MV-4-11 (cell line): ENCODE results near the gene PTPN4.

Source experiments
- DNase-seq: peaks from one replicate; lab custom pipeline; 2025; lab: John Stamatoyannopoulos, UW

The PTPN4 gene

GRCh38 chr2:119808516-119809147, 48.9 kb downstream of the PTPN4 start:
- no peak for DNase-seq

DNA sequence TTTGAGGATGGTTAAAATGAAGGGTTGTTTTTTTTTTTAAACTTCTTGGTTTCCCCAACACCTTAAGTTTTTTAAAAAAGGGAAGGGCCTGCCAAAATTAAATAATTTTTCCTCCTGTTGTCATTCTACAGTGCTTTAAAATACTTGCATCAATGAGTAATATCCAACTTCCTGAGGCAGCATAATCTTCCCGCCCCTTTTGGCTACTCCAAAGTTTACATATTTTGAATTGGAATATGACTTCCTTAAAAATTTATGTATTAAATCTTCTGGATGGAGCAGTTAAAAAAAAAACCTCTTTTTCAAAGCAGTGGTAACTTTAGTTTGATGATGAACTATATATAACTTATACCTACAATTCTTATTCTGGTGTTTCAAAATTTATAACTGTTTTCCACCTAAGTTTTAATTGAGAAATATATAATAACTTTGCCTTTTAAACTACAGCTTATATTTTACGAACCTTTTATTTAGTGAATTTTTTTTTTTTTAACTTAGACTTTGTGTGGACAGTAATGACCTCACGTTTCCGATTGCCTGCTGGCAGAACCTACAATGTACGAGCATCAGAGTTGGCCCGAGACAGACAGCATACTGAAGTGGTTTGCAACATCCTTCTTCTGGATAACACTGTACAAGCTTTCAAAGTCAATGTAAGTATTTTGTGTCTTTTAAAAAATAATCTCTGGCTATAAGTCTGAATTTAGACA, 49.8 kb downstream of the PTPN4 start:
- DNase-seq, result no peak

DNA sequence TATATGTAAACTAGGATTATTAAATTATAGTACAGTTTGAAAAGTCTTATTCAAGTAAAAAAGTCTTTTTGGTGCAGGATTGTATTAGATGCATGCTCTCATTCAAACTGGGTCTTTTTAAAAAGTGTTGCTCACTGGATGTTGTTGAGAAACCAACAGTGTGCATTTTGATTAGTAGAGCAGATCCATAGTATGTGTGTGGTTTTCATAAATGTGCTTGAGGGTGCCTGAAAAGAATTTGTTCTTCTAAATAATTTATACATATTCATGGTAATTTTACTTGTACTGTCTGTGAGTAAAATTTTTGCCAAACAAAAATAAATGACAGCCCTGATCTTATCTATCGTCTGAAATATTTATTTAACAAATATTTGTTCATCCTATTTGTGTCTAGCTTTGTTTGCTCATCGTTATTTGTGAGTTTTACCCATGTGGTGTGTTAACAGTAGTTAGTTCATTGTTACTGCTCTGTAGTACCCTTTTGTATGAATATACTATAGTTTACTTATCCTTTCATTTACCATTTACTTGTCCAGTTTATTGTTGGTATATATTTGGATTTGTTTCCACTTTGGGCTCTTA, 50.4 kb downstream of the PTPN4 start:
- no peak for DNase-seq

DNA sequence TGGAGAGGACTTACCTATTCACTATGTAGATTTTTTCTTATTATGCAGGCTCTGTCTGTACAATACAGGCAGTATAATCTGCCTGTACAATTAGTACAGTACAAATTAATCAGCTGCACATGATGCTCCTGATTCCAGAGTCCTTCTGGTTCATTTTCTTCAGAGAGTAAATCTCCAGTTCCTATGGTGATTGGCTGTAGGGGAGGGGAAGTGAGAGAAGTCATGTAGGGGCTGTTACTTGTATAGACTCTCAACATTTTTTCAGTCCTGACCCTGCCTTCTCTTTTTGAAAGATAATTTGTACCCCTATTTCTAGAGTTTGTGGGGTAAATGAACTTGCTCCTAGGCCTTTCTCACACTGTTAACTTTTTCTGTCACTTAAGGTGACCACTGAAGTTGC, 54.5 kb downstream of the PTPN4 start:
- DNase-seq, result no peak

DNA sequence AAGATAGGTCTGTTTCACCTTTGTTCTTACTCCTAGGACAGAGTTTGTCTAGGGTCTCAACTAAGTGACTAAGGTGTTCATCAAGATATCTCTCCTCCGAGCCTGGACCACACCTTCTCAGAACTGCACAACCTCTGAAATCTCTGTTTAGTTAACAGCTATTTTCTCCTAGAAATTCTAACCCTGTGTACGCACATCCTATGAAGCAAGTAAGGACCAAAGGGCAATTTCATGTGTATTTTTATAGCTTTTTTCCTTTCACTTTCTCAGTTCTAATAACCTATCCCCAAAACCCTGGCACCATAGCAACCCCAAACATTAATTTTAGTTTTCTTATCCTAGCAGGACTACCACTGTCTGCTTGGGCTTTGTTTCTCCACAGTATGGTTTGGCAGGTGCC, 59.1 kb downstream of the PTPN4 start:
- DNase-seq, result no peak

GRCh38 chr2:119819846-119820245, 60.1 kb downstream of the PTPN4 start:
- no peak for DNase-seq

- no peak for DNase-seq
Measured at GRCh38 chr2:119820275-119820674, 60.6 kb downstream of the PTPN4 start.

DNA sequence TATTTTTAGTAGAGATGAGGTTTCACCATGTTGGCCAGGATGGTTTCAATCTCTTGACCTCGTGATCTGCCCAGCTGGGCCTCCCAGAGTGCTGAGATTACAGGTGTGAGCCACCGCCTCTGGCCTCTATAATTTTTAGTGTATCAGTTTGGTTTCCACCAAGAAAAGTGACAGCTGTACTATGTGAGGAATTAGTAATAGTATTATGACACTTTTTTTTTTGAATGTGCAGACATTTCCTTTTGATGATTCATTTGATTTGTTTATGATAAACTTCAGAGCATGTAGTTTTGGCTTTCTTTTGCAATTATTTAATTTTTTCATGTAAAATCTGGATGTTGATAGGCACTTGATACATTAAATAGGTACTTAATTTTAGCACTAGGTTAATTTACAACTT, 61.5 kb downstream of the PTPN4 start:
- no peak for DNase-seq

DNA sequence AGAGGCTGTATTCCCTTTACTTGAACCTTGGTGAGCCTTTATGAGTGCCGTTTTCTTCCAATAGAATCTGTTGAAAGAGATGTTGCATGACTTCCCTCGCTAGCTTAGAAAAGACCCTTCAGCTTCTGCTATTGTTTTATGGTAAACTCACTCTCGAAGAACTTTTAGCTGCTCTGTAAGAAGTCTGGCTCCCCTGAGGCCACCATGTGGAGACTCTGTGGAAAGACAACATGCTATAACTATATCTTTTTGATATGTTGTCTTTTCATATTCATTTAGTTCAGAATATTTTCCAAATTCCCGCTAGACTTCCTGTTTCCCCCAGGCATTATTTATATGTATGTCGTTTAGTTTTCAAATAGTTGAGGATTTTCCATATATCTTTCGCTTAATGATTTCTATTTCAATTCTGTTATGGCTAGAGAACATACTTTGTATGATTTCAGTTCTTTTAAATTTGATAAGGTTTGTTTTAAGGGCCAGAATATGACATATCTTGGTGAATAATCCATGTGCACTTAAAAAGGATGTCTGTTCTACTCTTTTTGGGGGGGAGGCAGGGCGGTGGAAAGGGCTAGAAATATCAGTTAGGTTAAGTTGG, 64.1 kb downstream of the PTPN4 start:
- DNase-seq, result peak; percentile 38

DNA sequence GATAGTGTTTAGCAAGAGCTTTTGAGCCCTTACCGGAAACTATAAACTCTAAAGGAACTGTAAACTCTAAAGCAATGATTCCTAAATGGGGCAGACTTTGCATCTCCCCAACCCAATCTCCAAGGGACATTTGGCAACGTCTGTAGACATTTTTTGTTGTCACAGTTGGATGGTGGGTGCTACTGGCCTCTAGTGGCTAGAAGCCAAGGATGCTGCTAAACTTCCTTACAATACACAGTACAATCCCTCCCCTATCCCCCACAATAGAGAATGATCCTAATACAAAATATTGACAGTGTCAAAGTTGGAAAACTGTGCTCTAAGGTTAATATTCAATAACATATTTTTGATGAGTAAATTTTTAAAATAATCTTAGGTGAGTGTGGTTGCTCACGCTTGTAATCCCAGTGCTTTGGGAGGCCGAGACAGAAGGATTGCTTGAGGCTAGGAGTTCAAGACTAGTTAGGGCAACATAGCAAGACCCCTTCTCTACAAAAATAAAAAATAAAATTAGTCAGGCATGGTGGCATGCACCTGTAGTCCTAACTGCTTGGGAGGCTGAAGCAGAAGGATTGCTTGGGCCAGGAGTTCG, 66.7 kb downstream of the PTPN4 start:
- peak; percentile 51 for DNase-seq

DNA sequence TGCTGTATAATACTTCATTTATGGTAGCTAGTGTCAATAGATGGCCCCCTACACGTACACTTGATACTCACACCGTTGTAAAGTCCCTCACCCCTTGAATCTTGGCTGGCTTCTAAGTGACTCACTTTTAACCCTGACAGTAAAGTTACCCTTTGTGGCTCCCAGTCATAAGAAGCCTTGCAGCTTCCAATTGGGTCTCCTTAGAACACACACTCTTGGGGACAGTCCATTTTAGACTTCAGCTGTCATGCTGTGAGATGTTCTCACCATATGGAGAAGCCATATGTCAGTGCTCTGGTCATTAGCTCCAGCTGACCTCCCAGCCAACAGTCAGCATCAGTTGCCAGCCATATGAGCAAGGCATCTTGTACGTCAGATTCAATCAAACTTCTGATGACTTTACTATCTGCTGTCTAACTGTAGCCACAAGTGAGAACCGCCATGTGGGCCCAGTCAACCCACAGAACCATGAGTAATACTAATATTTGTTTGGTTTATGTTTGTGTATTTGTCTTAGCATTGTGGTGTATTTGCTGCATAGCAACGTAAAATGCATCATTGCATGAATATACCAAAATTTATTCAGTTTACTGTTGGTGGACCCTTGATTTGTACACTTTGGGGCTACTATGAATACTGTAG, 68.3 kb downstream of the PTPN4 start:
- DNase-seq, result no peak

GRCh38 chr2:119836455-119837142, 76.9 kb downstream of the PTPN4 start:
- no peak for DNase-seq

DNA sequence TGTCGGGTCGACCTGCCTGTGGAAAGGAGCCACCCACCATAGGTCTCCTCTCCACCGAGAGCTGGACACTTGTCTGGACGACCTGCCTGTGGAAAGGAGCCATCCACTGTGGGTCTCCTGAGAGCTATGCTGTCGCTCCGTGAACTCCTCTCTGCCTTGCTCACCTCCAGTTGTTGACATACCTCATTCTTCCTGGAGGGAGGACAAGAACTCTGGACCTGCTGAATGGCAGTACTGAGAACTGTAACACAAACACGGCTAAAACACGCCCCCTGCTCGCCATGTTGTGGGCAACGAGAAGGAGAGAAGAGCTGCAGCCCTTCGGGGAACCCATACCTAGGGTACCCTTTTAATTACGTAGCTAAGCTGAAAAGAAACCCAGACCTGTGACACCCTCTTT, 77.6 kb downstream of the PTPN4 start:
- no peak for DNase-seq

DNA sequence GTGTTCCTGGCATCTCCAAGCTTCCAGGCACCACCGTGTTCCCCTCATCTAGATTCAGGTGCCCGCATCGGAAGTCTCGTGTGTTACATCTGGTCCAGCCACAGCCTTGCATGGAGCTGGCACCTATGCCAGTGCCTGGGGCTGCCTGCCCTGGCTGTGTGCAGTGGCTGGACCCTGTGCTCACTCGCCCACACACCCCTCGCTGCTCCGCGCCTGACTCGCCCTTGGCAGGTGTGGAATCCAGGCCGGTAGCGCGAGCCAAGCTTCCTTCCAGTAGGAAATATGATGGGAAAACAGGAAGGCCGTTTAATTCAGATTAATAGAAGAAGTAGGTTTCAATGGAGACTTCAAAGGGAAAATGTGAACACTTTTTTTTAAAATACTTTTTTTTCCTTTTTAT, 78.0 kb downstream of the PTPN4 start:
- no peak for DNase-seq

GRCh38 chr2:119838179-119838578, 78.5 kb downstream of the PTPN4 start:
- no peak for DNase-seq

- no peak for DNase-seq
Measured at GRCh38 chr2:119841550-119841949, 81.8 kb downstream of the PTPN4 start.

GRCh38 chr2:119846021-119846420, 86.3 kb downstream of the PTPN4 start:
- DNase-seq, result no peak

GRCh38 chr2:119849838-119850565, 90.3 kb downstream of the PTPN4 start:
- DNase-seq, result no peak

DNA sequence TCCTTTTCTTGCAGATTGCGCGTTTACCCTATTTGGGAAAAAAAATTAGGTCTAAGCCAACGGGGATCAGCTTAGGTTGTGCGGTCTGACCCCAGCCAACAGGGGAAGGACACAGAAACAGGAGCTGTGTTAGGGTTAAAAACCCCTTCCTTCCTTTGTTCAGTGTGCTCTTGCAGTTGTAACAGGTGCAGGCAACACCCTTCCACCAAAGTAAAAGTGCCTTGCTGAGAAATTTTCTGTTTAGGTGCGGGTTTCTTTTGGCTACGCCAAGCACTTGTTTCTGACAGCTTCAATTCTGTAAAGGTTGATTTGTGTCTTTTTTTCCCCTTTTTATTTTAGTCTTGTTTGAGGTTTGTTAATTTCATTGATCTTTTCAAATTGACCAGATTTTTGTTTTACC, 92.5 kb downstream of the PTPN4 start:
- DNase-seq, result no peak

DNA sequence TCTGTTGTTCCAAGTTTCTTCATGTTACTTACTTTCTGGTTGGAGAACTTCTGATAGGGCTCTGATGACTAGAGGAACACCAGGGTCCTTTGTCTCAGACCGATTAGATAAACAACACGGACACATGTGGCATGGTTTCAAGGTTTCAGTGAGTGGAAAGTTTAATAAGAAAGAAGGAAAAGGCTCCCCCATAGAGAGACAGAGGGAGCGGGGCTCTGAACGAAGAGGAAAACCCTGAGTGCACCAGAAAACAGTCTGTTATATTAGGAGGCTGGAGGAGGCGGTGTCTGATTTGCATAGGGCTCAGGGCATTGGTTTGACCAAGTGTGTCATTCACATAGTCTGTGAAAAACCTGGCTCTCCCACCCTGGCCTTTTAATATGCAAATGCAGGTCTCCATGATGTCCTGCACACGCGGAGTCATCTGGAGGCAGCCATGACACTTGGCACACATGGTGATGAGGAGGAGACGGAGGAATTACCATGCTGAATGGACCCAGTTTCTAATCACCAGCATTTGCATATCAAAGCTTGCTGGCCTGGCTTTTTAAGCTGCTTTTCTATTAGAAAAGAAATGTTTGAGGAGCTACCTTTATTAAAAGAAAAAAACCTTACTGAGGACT, 94.2 kb downstream of the PTPN4 start:
- no peak for DNase-seq
